ENCODE results near the gene ZNF462.

DNA sequence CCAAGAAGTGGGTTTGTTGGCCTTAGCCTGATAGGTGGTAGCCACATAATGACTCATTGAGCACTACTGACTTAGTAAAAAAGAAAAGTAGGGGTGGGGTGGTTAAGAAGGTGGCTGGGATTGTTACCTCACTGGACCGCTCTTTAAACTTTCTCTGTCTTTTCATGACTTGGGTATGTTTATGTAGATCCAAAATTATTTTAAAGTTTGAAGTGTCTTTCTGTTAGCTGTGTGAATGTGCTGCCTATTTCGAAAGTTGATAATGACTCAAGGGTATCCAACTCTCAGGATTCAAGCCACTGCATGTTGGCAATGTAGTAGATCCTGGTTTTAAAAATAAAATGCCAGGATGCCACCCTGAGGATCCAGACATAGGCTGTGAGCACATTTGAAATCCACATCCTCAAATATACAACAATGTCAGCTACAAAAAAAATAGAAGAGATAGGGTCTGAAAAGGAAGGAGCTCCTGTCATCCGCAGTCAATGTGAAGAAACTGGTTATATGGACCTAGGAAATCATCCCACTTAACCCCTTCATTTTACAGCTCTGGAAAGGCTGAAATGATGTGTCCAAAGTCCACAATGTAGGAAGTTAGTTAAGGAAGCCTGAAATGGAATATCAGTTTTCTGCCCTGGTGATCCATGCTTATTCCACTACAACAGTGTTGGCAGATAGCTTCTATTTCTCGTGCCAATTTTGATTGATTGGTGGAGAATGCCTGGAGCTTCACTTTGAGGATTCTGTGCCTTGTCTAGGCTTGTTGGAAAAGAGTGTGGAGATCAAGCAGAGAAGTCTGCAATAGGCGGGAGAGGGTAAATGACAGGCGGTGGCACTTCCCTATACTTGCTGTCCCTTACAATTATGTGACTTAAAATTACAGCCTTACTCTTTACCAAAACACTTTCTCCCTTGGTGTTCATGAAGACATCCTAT lies 23.4 kb downstream of the ZNF462 start:
- TF ChIP-seq, protein P1, sequence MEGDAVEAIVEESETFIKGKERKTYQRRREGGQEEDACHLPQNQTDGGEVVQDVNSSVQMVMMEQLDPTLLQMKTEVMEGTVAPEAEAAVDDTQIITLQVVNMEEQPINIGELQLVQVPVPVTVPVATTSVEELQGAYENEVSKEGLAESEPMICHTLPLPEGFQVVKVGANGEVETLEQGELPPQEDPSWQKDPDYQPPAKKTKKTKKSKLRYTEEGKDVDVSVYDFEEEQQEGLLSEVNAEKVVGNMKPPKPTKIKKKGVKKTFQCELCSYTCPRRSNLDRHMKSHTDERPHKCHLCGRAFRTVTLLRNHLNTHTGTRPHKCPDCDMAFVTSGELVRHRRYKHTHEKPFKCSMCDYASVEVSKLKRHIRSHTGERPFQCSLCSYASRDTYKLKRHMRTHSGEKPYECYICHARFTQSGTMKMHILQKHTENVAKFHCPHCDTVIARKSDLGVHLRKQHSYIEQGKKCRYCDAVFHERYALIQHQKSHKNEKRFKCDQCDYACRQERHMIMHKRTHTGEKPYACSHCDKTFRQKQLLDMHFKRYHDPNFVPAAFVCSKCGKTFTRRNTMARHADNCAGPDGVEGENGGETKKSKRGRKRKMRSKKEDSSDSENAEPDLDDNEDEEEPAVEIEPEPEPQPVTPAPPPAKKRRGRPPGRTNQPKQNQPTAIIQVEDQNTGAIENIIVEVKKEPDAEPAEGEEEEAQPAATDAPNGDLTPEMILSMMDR (IDR thresholded peaks at IDR 0.05) = no peak
- TF ChIP-seq POLR2A (IDR thresholded peaks at IDR 0.05) (no peak), EP300 (IDR thresholded peaks at IDR 0.05) (no peak)
